ENCODE data around the gene DUSP10.

- TF ChIP-seq POLR2A (IDR thresholded peaks at IDR 0.05): no peak
- no peak for TF ChIP-seq CTCF (IDR thresholded peaks at IDR 0.05)
These were observed 23.3 kb downstream of the DUSP10 start for GRCh38 chr1:221718381-221719277.
